H1 (cell line): ENCODE data around the gene TEK. TPM values are rescaled to one million over a fixed set of nuclear protein-coding genes. Genes with fewer than 3 reads are reported as not detected.

Experiments used
- CTCF ChIA-PET: fragments of 300-600 bp; sonication (Branson Sonifier 250); formaldehyde crosslinking; loops from one replicate; lab custom pipeline; 2021; ENCODE audit not compliant: partially characterized antibody; lab: Charles Lee
- POLR2A ChIA-PET: fragments of 300-600 bp; sonication (Branson Sonifier 250); formaldehyde crosslinking; loops from one replicate; lab custom pipeline; 2021; ENCODE audit warnings: inconsistent platforms; ENCODE audit not compliant: partially characterized antibody; lab: Charles Lee
- DNase-seq, 2 experiments: peaks; one replicate each; pipeline versions ENCODE4 v3.0.0 to v3.0.0-alpha.2; 2010 to 2022; ENCODE audit warnings: low spot score in 2 of 2, low read depth in 1 of 2, mixed read lengths in 1 of 2
- FAIRE-seq: peaks from 2 replicates; lab custom pipeline; 2011; peaks lifted over from hg19 to GRCh38; lab: Jason Lieb, UNC
- H2AFZ ChIP-seq: 2 replicates; pipeline ENCODE4 v1.8.1; 2012; ENCODE audit warnings: low read length, inconsistent platforms
- H2AK5ac ChIP-seq: 2 replicates; pipeline ENCODE4 v1.6.1; 2013; ENCODE audit warnings: low read depth, low read length
- H2BK120ac ChIP-seq: replicated peaks from 2 replicates; pipeline ENCODE3; 2013; ENCODE audit warnings: low read depth, low read length, inconsistent platforms
- H2BK12ac ChIP-seq: 2 replicates; pipeline ENCODE4 v1.6.1; 2013; ENCODE audit warnings: low read depth, low read length
- H2BK15ac ChIP-seq: 2 replicates; pipeline ENCODE4 v1.6.1; 2013; ENCODE audit warnings: low read length
- H2BK20ac ChIP-seq: 2 replicates; pipeline ENCODE4 v1.6.1; 2013; ENCODE audit warnings: low read length
- H2BK5ac ChIP-seq: 2 replicates; pipeline ENCODE4 v1.6.1; 2013; ENCODE audit warnings: low read depth, low read length
- H3K14ac ChIP-seq: 2 replicates; pipeline ENCODE4 v1.6.1; 2013; ENCODE audit warnings: inconsistent platforms; ENCODE audit not compliant: insufficient read length
- H3K18ac ChIP-seq: 2 replicates; pipeline ENCODE4 v1.6.1; 2013; ENCODE audit warnings: low read length; ENCODE audit errors: extremely low read depth
- H3K23ac ChIP-seq: 2 replicates; pipeline ENCODE4 v1.6.1; 2013; ENCODE audit warnings: inconsistent platforms; ENCODE audit not compliant: insufficient read length
- H3K23me2 ChIP-seq: 2 replicates; pipeline ENCODE4 v1.6.1; 2013; ENCODE audit warnings: low read depth, low read length
- H3K27ac ChIP-seq: 2 replicates; pipeline ENCODE4 v1.6.1; 2011; ENCODE audit warnings: low read depth, low read length, inconsistent platforms
- H3K27me3 ChIP-seq, 4 experiments: replicated peaks in 1 of 4; 1 replicate in 1 of 4; 2 replicates in 3 of 4; pipeline versions ENCODE4 v1.6.1 to v1.8.1; 2011 to 2013; ENCODE audit warnings: low read length in 3 of 4, mild to moderate bottlenecking in 3 of 4, inconsistent platforms in 2 of 4, mixed read lengths in 2 of 4, moderate library complexity in 1 of 4; ENCODE audit not compliant: control insufficient read depth in 3 of 4, insufficient read depth in 3 of 4; ENCODE audit errors: extremely low read depth in 1 of 4
- H3K36me3 ChIP-seq, 4 experiments: 2 replicates each; pipeline versions ENCODE4 v1.6.1 to v1.8.1; 2011 to 2013; ENCODE audit warnings: mild to moderate bottlenecking in 4 of 4, low read length in 3 of 4, moderate library complexity in 2 of 4, control low read depth in 1 of 4, inconsistent platforms in 1 of 4; ENCODE audit not compliant: insufficient read depth in 4 of 4, control insufficient read depth in 2 of 4
- H3K4ac ChIP-seq: replicated peaks from 2 replicates; pipeline ENCODE3; 2013; ENCODE audit warnings: low read length, low read depth, mixed read lengths, inconsistent platforms; ENCODE audit not compliant: insufficient read length
- H3K4me1 ChIP-seq, 4 experiments: replicated peaks in 1 of 4; 1 replicate in 1 of 4; 2 replicates in 3 of 4; pipeline versions ENCODE4 v1.6.1 to v1.8.1; 2011 to 2013; ENCODE audit warnings: low read length in 3 of 4, inconsistent platforms in 2 of 4, mixed read lengths in 1 of 4; ENCODE audit not compliant: insufficient read depth in 4 of 4, control insufficient read depth in 3 of 4
- H3K4me2 ChIP-seq, 2 experiments: 2 replicates each; pipeline versions ENCODE4 v1.6.1 to v1.8.1; 2011 to 2013; ENCODE audit warnings: low read depth in 2 of 2, low read length in 2 of 2, control low read depth in 1 of 2, inconsistent platforms in 1 of 2, mild to moderate bottlenecking in 1 of 2; ENCODE audit not compliant: insufficient read depth in 1 of 2
- H3K4me3 ChIP-seq, 4 experiments: fragments of 200-600, 300-600 bp in 1 of 4; sonication (generic), shearing (Covaris generic), sonication (Bioruptor Twin) in 1 of 4; 2 replicates each; pipeline versions ENCODE4 v1.5.1 to v1.8.1; 2011 to 2016; ENCODE audit warnings: low read length in 4 of 4, low read depth in 3 of 4, control low read depth in 2 of 4, inconsistent platforms in 2 of 4, mild to moderate bottlenecking in 2 of 4, mixed read lengths in 1 of 4, moderate library complexity in 1 of 4; ENCODE audit not compliant: insufficient read depth in 2 of 4; ENCODE audit errors: extremely low read depth in 1 of 4
- H3K56ac ChIP-seq: replicated peaks from 2 replicates; pipeline ENCODE3; 2013; ENCODE audit warnings: low read depth, mild to moderate bottlenecking, mixed read lengths, low read length, inconsistent platforms; ENCODE audit not compliant: insufficient read length
- H3K79me1 ChIP-seq: 2 replicates; pipeline ENCODE4 v1.6.1; 2013; ENCODE audit warnings: low read depth, low read length, control low read depth
- H3K79me2 ChIP-seq, 2 experiments: 2 replicates each; pipeline versions ENCODE4 v1.6.1 to v1.8.1; 2012 to 2013; ENCODE audit warnings: low read length in 2 of 2, mild to moderate bottlenecking in 2 of 2, inconsistent platforms in 1 of 2; ENCODE audit not compliant: insufficient read depth in 2 of 2, control insufficient read depth in 1 of 2
- H3K9ac ChIP-seq, 4 experiments: replicated peaks in 1 of 4; 1 replicate in 1 of 4; 2 replicates in 3 of 4; pipeline versions ENCODE4 v1.6.1 to v1.8.1; 2011 to 2013; ENCODE audit warnings: low read depth in 3 of 4, low read length in 3 of 4, control low read depth in 2 of 4, mild to moderate bottlenecking in 2 of 4, moderate library complexity in 2 of 4, inconsistent platforms in 1 of 4; ENCODE audit errors: extremely low read depth in 1 of 4
- H3K9me3 ChIP-seq, 2 experiments: 2 replicates each; pipeline versions ENCODE4 v1.6.1 to v1.8.1; 2012 to 2013; ENCODE audit warnings: mild to moderate bottlenecking in 2 of 2, moderate library complexity in 2 of 2, control low read depth in 1 of 2, inconsistent platforms in 1 of 2, low read depth in 1 of 2, low read length in 1 of 2, mixed read lengths in 1 of 2; ENCODE audit not compliant: insufficient read depth in 2 of 2
- H4K20me1 ChIP-seq, 2 experiments: replicated peaks in 1 of 2; 2 replicates each; pipeline versions ENCODE3 to v1.8.1; 2011 to 2013; ENCODE audit warnings: inconsistent platforms in 2 of 2, low read length in 2 of 2, mild to moderate bottlenecking in 1 of 2; ENCODE audit not compliant: insufficient read depth in 2 of 2, control insufficient read depth in 1 of 2
- H4K5ac ChIP-seq: 2 replicates; pipeline ENCODE4 v1.6.1; 2013; ENCODE audit warnings: low read length, low read depth, mixed read lengths, inconsistent platforms; ENCODE audit not compliant: insufficient read length
- H4K8ac ChIP-seq: 2 replicates; pipeline ENCODE4 v1.8.0; 2013; ENCODE audit warnings: mild to moderate bottlenecking, moderate library complexity, low read length, inconsistent platforms; ENCODE audit not compliant: insufficient read depth; ENCODE audit errors: extremely low read depth
- H4K91ac ChIP-seq: replicated peaks from 2 replicates; pipeline ENCODE3; 2013; ENCODE audit warnings: low read length, mixed read lengths, inconsistent platforms; ENCODE audit not compliant: insufficient read length
- BRCA1 ChIP-seq: IDR thresholded peaks from 2 replicates; pipeline ENCODE4 v1.6.1; 2012; ENCODE audit warnings: low read depth, low read length, improper control_type of control experiment
- CBX8 ChIP-seq: fragments of 300-800, 300-1000 bp; sonication (generic); IDR thresholded peaks from 2 replicates; pipeline ENCODE4 v1.7.1; 2016; ENCODE audit warnings: low read depth, low read length, borderline replicate concordance
- CHD2 ChIP-seq: IDR thresholded peaks from 2 replicates; pipeline ENCODE4 v1.6.1; 2012; ENCODE audit warnings: low read length, improper control_type of control experiment
- CTBP2 ChIP-seq: IDR thresholded peaks from 2 replicates; pipeline ENCODE4 v1.7.0; 2011; ENCODE audit warnings: borderline replicate concordance, mild to moderate bottlenecking, moderate library complexity, mixed read lengths, low read length; ENCODE audit not compliant: insufficient read depth, insufficient read length
- EZH2 ChIP-seq: fragments of 200-600 bp; sonication (generic); IDR thresholded peaks from 2 replicates; pipeline ENCODE4 v1.7.1; 2012; ENCODE audit warnings: low read depth, mild to moderate bottlenecking, moderate library complexity, low read length, inconsistent platforms; ENCODE audit not compliant: severe bottlenecking
- JUN ChIP-seq: IDR thresholded peaks from 2 replicates; pipeline ENCODE4 v1.6.1; 2011; ENCODE audit warnings: low read depth, mild to moderate bottlenecking, improper control_type of control experiment, low read length
- KDM1A ChIP-seq: fragments of 200-600, 300-600 bp; sonication (generic); IDR thresholded peaks from 2 replicates; pipeline ENCODE4 v1.7.1; 2016; ENCODE audit warnings: mild to moderate bottlenecking, low read length, borderline replicate concordance
- NRF1 ChIP-seq: IDR thresholded peaks from 2 replicates; pipeline ENCODE4 v1.6.1; 2011; ENCODE audit warnings: mild to moderate bottlenecking, low read depth, low read length, improper control_type of control experiment
- POU5F1 ChIP-seq: IDR thresholded peaks from 2 replicates; pipeline ENCODE4 v1.6.1; 2011; ENCODE audit warnings: low read depth, mild to moderate bottlenecking, low read length, moderate library complexity
- RAD21 ChIP-seq, 2 experiments: IDR thresholded peaks in 1 of 2; conservative IDR thresholded peaks in 1 of 2; 2 replicates each; pipeline ENCODE4 v1.6.1; 2011; ENCODE audit warnings: low read depth in 2 of 2, low read length in 2 of 2, improper control_type of control experiment in 1 of 2, inconsistent platforms in 1 of 2, mild to moderate bottlenecking in 1 of 2, moderate library complexity in 1 of 2
- SIN3A ChIP-seq, 2 experiments: IDR thresholded peaks in 1 of 2; conservative IDR thresholded peaks in 1 of 2; 2 replicates each; pipeline ENCODE4 v1.6.1; 2011 to 2012; ENCODE audit warnings: low read length in 2 of 2, improper control_type of control experiment in 1 of 2, low read depth in 1 of 2, mild to moderate bottlenecking in 1 of 2
- SP2 ChIP-seq: IDR thresholded peaks from 2 replicates; pipeline ENCODE4 v1.6.1; 2012; ENCODE audit warnings: mild to moderate bottlenecking, low read length, inconsistent platforms
- SP4 ChIP-seq: IDR thresholded peaks from 2 replicates; pipeline ENCODE4 v1.6.1; 2012; ENCODE audit warnings: low read length, inconsistent platforms
- WGBS, 2 experiments: shearing (Covaris generic) in 1 of 2; methylation state at CpG; one replicate each; pipeline versions ENCODE4 v1.1.6 to v1.1.7; 2013 to 2015; ENCODE audit warnings: low lambda C conversion rate in 2 of 2, mixed read lengths in 2 of 2, inconsistent platforms in 1 of 2, low coverage in 1 of 2, missing lambda C conversion rate in 1 of 2; ENCODE audit not compliant: insufficient replicate concordance in 2 of 2, insufficient coverage in 1 of 2, insufficient read length in 1 of 2; ENCODE audit errors: extremely low coverage in 1 of 2, missing lambda C conversion rate in 1 of 2; 5-methylcytosine and 5-hydroxymethylcytosine counted together
- polyA plus RNA-seq, 7 experiments: library from polyadenylated mRNA; depleted of rRNA in 3 of 7; stranded (reverse) in 5 of 7; unstranded in 2 of 7; fragments of >200 nt in 5 of 7; fragments of 200-250 nt in 2 of 7; gene quantifications; 1 replicate in 5 of 7; 2 replicates in 1 of 7; 4 replicates in 1 of 7; pipeline versions ENCODE4 v1.2.1 to v1.2.3, GENCODE V29; 2011 to 2013; ENCODE audit warnings: missing spikeins in 2 of 7, mixed read lengths in 2 of 7
- total RNA-seq: library from RNA; stranded (reverse); fragmentation: NEBNext Ultra II Directional; extraction: Animal tissue kit (Norgen Biotek cat#: 25700); gene quantifications from 2 replicates; pipeline ENCODE4 v1.2.1, GENCODE V29; 2021
- TF ChIP-seq, protein P1 (sequence below): IDR thresholded peaks from 2 replicates; pipeline ENCODE4 v1.6.1; 2011; ENCODE audit warnings: low read depth, mild to moderate bottlenecking, low read length; ENCODE audit not compliant: insufficient read depth

The TEK gene
- total and polyA plus RNA-seq, 2 of the 8 experiments (the other 6 are each of a cell fraction or from before 2014, with no cell fraction given): 11.0 to 35.8 TPM

DNA sequence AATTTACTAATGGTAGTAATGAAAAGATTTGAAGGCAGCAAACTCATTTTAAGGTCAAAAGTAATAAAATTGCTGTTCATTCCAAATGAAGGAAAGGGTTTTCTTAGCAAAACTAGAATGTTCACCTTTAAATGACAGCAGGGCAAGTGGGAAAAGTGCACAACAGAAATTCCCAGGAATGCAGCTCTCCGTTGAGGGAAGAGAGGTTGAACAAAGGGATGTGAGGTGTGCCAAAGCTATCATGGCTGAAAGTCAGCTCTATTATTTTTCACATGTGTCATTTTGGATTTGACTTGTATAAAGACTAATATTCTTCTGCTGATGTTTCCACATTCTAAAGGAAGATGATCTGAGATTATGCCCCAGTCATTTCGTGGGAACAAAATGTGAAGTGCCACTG, 51.6 kb downstream of the TEK start:
- ChIA-PET POLR2A (no interaction called here), CTCF (interaction anchor here (0.9 to 4.4 kb wide), 4 partner anchors 11 to 128 kb away, joined by 3 to 33 read pairs (median 9); no protein-coding TSS in a partner anchor)
- no peak overlapping the region for H2BK15ac ChIP-seq
- no peaks in the 10 kb centered on the region for H3K79me1 ChIP-seq
- H3K4ac ChIP-seq: no peak overlapping the region
- no peaks in the 10 kb centered on the region for H3K79me2 ChIP-seq
- H2AFZ ChIP-seq: no peak overlapping the region
- H3K4me3 ChIP-seq: no peak overlapping the region
- no peak for FAIRE-seq
- no peak overlapping the region for H3K23ac ChIP-seq
- H3K9ac ChIP-seq: no peak overlapping the region
- H3K23me2 ChIP-seq: no peaks in the 10 kb centered on the region
- no peak overlapping the region for H3K14ac ChIP-seq
- no peak overlapping the region for H4K91ac ChIP-seq
- no peaks in the 10 kb centered on the region for H3K4me1 ChIP-seq
- H2BK120ac ChIP-seq: no peak overlapping the region
- H3K27me3 ChIP-seq: no peaks in the 10 kb centered on the region
- H4K5ac ChIP-seq: no peak overlapping the region
- no peak for DNase-seq
- H3K56ac ChIP-seq: no peak overlapping the region
- no peak overlapping the region for H4K8ac ChIP-seq
- no peak overlapping the region for H2BK12ac ChIP-seq
- no peaks in the 10 kb centered on the region for H3K9me3 ChIP-seq
- H3K4me2 ChIP-seq: no peak overlapping the region
- H4K20me1 ChIP-seq: peaks cover 0 to 2% of the 10 kb centered on the region in 2 experiments
- no peak overlapping the region for H3K27ac ChIP-seq
- 89% methylated on average over 2 of the region's 2 CpGs; no CpG with 5 or more reads in 1 of the 2 experiments for WGBS, 2 experiments
- no peak overlapping the region for H2BK5ac ChIP-seq
- H3K36me3 ChIP-seq: no peaks in the 10 kb centered on the region; a peak in 1 of 8 replicates
- H3K18ac ChIP-seq: no peak overlapping the region
- no peak overlapping the region for H2BK20ac ChIP-seq
- no peak overlapping the region for H2AK5ac ChIP-seq
- TF ChIP-seq CHD2 (no peak), POU5F1 (no peak), CTBP2 (no peak), RAD21 (IDR thresholded peaks at IDR 0.05 in 1 of 2, conservative IDR thresholded peaks at IDR 0.05 in 1 of 2; ENCODE audit: low read depth in 2 of 2, low read length in 2 of 2) (no peak), EZH2 (no peak), SP2 (no peak), CBX8 (no peak), SP4 (no peak), KDM1A (no peak), NRF1 (no peak), BRCA1 (no peak), SIN3A (conservative IDR thresholded peaks at IDR 0.05 in 1 of 2, IDR thresholded peaks at IDR 0.05 in 1 of 2; ENCODE audit: low read depth in 1 of 2, low read length in 2 of 2) (no peak), JUN (no peak)
- TF ChIP-seq, protein P1, sequence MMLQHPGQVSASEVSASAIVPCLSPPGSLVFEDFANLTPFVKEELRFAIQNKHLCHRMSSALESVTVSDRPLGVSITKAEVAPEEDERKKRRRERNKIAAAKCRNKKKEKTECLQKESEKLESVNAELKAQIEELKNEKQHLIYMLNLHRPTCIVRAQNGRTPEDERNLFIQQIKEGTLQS: no peak
